Neural cell (in vitro differentiated cells): Measurements from ENCODE around the gene CREBBP. TPM values are rescaled to one million over a fixed set of nuclear protein-coding genes. Genes with fewer than 3 reads are reported as not detected.

Source experiments
- H2AFZ ChIP-seq: fragments of 200-600, 300-800 bp; sonication (generic), shearing (Covaris generic); 2 replicates; pipeline ENCODE4 v1.6.0; 2014; ENCODE audit warnings: low read depth, mild to moderate bottlenecking, antibody characterized with exemption, low read length, moderate library complexity
- H3F3A ChIP-seq: fragments of 200-600 bp; shearing (Covaris generic); 2 replicates; pipeline ENCODE4 v1.6.1; 2016; ENCODE audit warnings: mild to moderate bottlenecking, moderate library complexity, mixed read lengths, antibody characterized with exemption, low read length; ENCODE audit not compliant: insufficient read depth, poor library complexity, severe bottlenecking
- H3K27ac ChIP-seq: fragments of 200-600, 300-800 bp; sonication (generic), shearing (Covaris generic); 2 replicates; pipeline ENCODE4 v1.5.1; 2014; ENCODE audit warnings: mild to moderate bottlenecking, low read length, moderate library complexity
- H3K27me3 ChIP-seq: fragments of 300-800, 200-600 bp; sonication (generic), shearing (Covaris generic); 2 replicates; pipeline ENCODE4 v1.6.0; 2014; ENCODE audit warnings: mild to moderate bottlenecking, low read depth, low read length, moderate library complexity; ENCODE audit not compliant: insufficient read depth
- H3K36me3 ChIP-seq: fragments of 300-800, 200-600 bp; sonication (generic), shearing (Covaris generic); 2 replicates; pipeline ENCODE4 v1.5.1; 2014; ENCODE audit warnings: mild to moderate bottlenecking, antibody characterized with exemption, low read length, moderate library complexity; ENCODE audit not compliant: insufficient read depth
- H3K4me2 ChIP-seq: fragments of 300-800, 200-600 bp; sonication (generic), shearing (Covaris generic); 2 replicates; pipeline ENCODE4 v1.6.0; 2014; ENCODE audit warnings: mild to moderate bottlenecking, low read length
- H3K4me3 ChIP-seq: fragments of 300-800, 200-600 bp; sonication (generic), shearing (Covaris generic); 2 replicates; pipeline ENCODE4 v1.5.1; 2014; ENCODE audit warnings: mild to moderate bottlenecking, low read length, moderate library complexity
- H3K79me2 ChIP-seq: fragments of 200-600 bp; shearing (Covaris generic); replicated peaks from 2 replicates; pipeline ENCODE4 v1.6.0; 2014; ENCODE audit warnings: mild to moderate bottlenecking, low read length, moderate library complexity; ENCODE audit not compliant: insufficient read depth
- H3K9ac ChIP-seq: fragments of 300-800, 200-600 bp; sonication (generic), shearing (Covaris generic); 2 replicates; pipeline ENCODE4 v1.6.1; 2016; ENCODE audit warnings: mild to moderate bottlenecking, low read length, mixed read lengths
- H3K9me2 ChIP-seq: fragments of 200-600 bp; shearing (Covaris generic); 2 replicates; pipeline ENCODE4 v1.6.1; 2016; ENCODE audit warnings: mild to moderate bottlenecking, low read length, mixed read lengths; ENCODE audit not compliant: insufficient read depth
- H3K9me3 ChIP-seq: fragments of 200-600, 300-800 bp; sonication (generic), shearing (Covaris generic); 2 replicates; pipeline ENCODE4 v1.6.1; 2016; ENCODE audit warnings: mild to moderate bottlenecking, mixed run types, low read length, moderate library complexity, mixed read lengths
- H4K20me1 ChIP-seq: fragments of 200-600 bp; shearing (Covaris generic); 2 replicates; pipeline ENCODE4 v1.6.1; 2016; ENCODE audit warnings: mild to moderate bottlenecking, mixed run types; ENCODE audit not compliant: insufficient read depth
- CTCF ChIP-seq: fragments of 450-650 bp; IDR thresholded peaks from 2 replicates; pipeline ENCODE4 v1.5.1; 2014; ENCODE audit warnings: antibody characterized with exemption, mild to moderate bottlenecking, moderate library complexity; ENCODE audit not compliant: poor library complexity, severe bottlenecking
- EP300 ChIP-seq: fragments of 450-650 bp; conservative IDR thresholded peaks from 2 replicates; pipeline ENCODE4 v1.6.1; 2014; ENCODE audit warnings: antibody characterized with exemption, mild to moderate bottlenecking, moderate library complexity; ENCODE audit not compliant: poor library complexity, severe bottlenecking
- EZH2 ChIP-seq: fragments of 200-600, 300-800 bp; shearing (Covaris generic), sonication (generic); IDR thresholded peaks from 2 replicates; pipeline ENCODE4 v1.6.1; 2014; ENCODE audit warnings: antibody characterized with exemption, low read length, borderline replicate concordance, mild to moderate bottlenecking; ENCODE audit not compliant: insufficient read depth, poor library complexity, severe bottlenecking
- MXI1 ChIP-seq: fragments of 450-650 bp; conservative IDR thresholded peaks from 2 replicates; pipeline ENCODE4 v1.6.1; 2014; ENCODE audit warnings: antibody characterized with exemption, mild to moderate bottlenecking; ENCODE audit not compliant: poor library complexity, severe bottlenecking
- POLR2AphosphoS5 ChIP-seq: IDR thresholded peaks from 2 replicates; pipeline ENCODE4 v1.6.1; 2012
- RAD21 ChIP-seq: fragments of 450-650 bp; conservative IDR thresholded peaks from 2 replicates; pipeline ENCODE4 v1.6.1; 2014; ENCODE audit warnings: antibody characterized with exemption, mild to moderate bottlenecking, moderate library complexity
- SMC3 ChIP-seq: fragments of 450-650 bp; conservative IDR thresholded peaks from 2 replicates; pipeline ENCODE4 v1.6.1; 2014; ENCODE audit warnings: antibody characterized with exemption, mild to moderate bottlenecking, moderate library complexity; ENCODE audit not compliant: poor library complexity
- TAF1 ChIP-seq: IDR thresholded peaks from 2 replicates; pipeline ENCODE4 v1.6.1; 2012; ENCODE audit warnings: low read depth
- polyA plus RNA-seq: library from polyadenylated mRNA; depleted of rRNA; stranded (reverse); fragments of >200 nt; gene quantifications from 2 replicates; pipeline ENCODE4 v1.2.3, GENCODE V29; 2014
- TF ChIP-seq, protein P1 (sequence below): IDR thresholded peaks from 2 replicates; pipeline ENCODE4 v1.6.1; 2012; ENCODE audit warnings: borderline replicate concordance

CREBBP gene
- polyA plus RNA-seq, 1 donor from 2014 or later: 3.3 TPM

DNA sequence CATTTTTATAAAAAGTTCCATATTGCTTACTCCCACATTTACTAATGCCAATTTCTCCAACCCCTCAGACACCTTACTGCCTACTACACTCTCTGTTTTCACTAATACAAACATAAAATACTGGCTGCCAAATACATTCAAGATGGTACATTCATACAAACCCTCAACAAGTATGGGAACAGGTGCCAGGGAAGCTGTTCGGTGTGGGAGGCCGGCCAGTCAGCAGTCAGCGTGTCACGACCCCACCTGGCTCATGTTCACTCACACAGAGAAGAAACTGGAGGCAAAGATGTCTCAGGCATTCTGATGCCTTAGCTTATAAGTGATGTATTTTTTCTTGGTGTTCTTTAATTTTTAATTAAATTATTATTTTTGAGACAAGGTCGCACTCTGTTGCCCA is 120.8 kb downstream of the CREBBP start:
- no peak overlapping the region for H2AFZ ChIP-seq
- H3K4me2 ChIP-seq: no peak overlapping the region
- H3K79me2 ChIP-seq: peaks cover 4% of the 10 kb centered on the region
- no peak overlapping the region for H3K9ac ChIP-seq
- no peaks in the 10 kb centered on the region for H3K27me3 ChIP-seq
- H3K9me2 ChIP-seq: no peaks in the 10 kb centered on the region
- H3K4me3 ChIP-seq: no peak overlapping the region
- H3K9me3 ChIP-seq: no peaks in the 10 kb centered on the region
- no peak overlapping the region for H3K27ac ChIP-seq
- peaks cover 15% of the 10 kb centered on the region for H3K36me3 ChIP-seq
- H4K20me1 ChIP-seq: no peaks in the 10 kb centered on the region
- H3F3A ChIP-seq: no peaks in the 10 kb centered on the region
- TF ChIP-seq POLR2AphosphoS5 (no peak), RAD21 (no peak), MXI1 (no peak), SMC3 (no peak), EP300 (no peak), TAF1 (no peak), EZH2 (no peak), CTCF (no peak)
- TF ChIP-seq, protein P1, sequence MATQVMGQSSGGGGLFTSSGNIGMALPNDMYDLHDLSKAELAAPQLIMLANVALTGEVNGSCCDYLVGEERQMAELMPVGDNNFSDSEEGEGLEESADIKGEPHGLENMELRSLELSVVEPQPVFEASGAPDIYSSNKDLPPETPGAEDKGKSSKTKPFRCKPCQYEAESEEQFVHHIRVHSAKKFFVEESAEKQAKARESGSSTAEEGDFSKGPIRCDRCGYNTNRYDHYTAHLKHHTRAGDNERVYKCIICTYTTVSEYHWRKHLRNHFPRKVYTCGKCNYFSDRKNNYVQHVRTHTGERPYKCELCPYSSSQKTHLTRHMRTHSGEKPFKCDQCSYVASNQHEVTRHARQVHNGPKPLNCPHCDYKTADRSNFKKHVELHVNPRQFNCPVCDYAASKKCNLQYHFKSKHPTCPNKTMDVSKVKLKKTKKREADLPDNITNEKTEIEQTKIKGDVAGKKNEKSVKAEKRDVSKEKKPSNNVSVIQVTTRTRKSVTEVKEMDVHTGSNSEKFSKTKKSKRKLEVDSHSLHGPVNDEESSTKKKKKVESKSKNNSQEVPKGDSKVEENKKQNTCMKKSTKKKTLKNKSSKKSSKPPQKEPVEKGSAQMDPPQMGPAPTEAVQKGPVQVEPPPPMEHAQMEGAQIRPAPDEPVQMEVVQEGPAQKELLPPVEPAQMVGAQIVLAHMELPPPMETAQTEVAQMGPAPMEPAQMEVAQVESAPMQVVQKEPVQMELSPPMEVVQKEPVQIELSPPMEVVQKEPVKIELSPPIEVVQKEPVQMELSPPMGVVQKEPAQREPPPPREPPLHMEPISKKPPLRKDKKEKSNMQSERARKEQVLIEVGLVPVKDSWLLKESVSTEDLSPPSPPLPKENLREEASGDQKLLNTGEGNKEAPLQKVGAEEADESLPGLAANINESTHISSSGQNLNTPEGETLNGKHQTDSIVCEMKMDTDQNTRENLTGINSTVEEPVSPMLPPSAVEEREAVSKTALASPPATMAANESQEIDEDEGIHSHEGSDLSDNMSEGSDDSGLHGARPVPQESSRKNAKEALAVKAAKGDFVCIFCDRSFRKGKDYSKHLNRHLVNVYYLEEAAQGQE: no peak

DNA sequence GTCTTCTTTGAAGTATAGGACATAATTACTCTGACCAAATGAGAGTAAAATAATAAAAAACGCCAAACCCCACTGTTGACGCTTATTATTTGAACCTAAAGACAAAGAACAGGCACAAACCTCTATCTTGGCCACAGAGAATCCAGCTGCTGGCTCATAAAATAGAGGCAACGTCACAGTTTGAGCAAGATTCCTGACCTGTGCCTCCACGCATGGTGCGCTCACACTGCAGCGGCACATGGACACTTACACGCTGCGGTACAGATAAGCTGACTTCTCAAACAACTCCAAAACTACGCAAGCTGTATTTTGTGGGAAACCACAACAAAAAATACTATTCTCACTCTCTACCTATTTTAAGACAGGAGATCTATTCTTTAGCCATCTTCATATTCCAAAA is 124.4 kb downstream of the CREBBP start:
- Histone ChIP-seq H2AFZ (no peak overlapping the region), H3K4me3 (no peak overlapping the region), H3K9me2 (no peaks in the 10 kb centered on the region), H3K9ac (no peak overlapping the region), H3K9me3 (no peaks in the 10 kb centered on the region), H3K79me2 (peaks cover 19% of the 10 kb centered on the region), H4K20me1 (no peaks in the 10 kb centered on the region), H3K36me3 (peaks cover 18% of the 10 kb centered on the region), H3K27ac (no peak overlapping the region), H3K27me3 (no peaks in the 10 kb centered on the region), H3F3A (no peaks in the 10 kb centered on the region), H3K4me2 (no peak overlapping the region)
- no peak for TF ChIP-seq RAD21
- no peak for TF ChIP-seq SMC3
- no peak for TF ChIP-seq EP300
- no peak for TF ChIP-seq POLR2AphosphoS5

GRCh38 chr16:3755249-3755648 is 125.3 kb downstream of the CREBBP start:
- Histone ChIP-seq H4K20me1 (no peaks in the 10 kb centered on the region), H2AFZ (no peak overlapping the region), H3K4me3 (no peak overlapping the region), H3F3A (no peaks in the 10 kb centered on the region), H3K27ac (no peak overlapping the region), H3K9ac (no peak overlapping the region), H3K9me3 (no peaks in the 10 kb centered on the region), H3K79me2 (peaks cover 19% of the 10 kb centered on the region), H3K27me3 (no peaks in the 10 kb centered on the region), H3K36me3 (peaks cover 18% of the 10 kb centered on the region), H3K4me2 (no peak overlapping the region), H3K9me2 (no peaks in the 10 kb centered on the region)
- no peak for TF ChIP-seq POLR2AphosphoS5
- no peak for TF ChIP-seq MXI1
- TF ChIP-seq, protein P1: no peak
- TF ChIP-seq EZH2: no peak
- no peak for TF ChIP-seq RAD21
- no peak for TF ChIP-seq EP300
- TF ChIP-seq CTCF: no peak
- no peak for TF ChIP-seq SMC3
- TF ChIP-seq TAF1: no peak
